ENCODE data around the gene AXIN2.
A peak's percentile ranks its signal among the peaks of the same experiment; 100 is the strongest.
"Not testable (repeated sequence)": the region's sequence is repeated elsewhere in the genome, so short reads cannot be mapped to it uniquely, and the experiment has no call there.

Gene AXIN2

GRCh38 chr17:65485388-65486299 lies 75.8 kb downstream of the AXIN2 start:
- Mint-ChIP-seq H3K36me3 (ENCODE audit: low read depth) (no peaks in the 10 kb centered on the region), H3K27me3 (ENCODE audit: low read depth) (no peaks in the 10 kb centered on the region), H3K27ac (peak overlapping the region in 1 of 3 experiments; percentile 46), H3K4me3 (peak overlapping the region in 1 of 3 experiments; percentile 24), H3K4me1 (peaks cover 19% of the 10 kb centered on the region), H3K9me3 (peaks cover 7% of the 10 kb centered on the region)
- TF ChIP-seq CTCF (IDR thresholded peaks at IDR 0.05; ENCODE audit: unreplicated experiment in 3 of 3): no peak

- H3K9me3 Mint-ChIP-seq; H3K27ac Mint-ChIP-seq; H3K36me3 Mint-ChIP-seq (ENCODE audit: low read depth); H3K4me3 Mint-ChIP-seq; H3K27me3 Mint-ChIP-seq (ENCODE audit: low read depth): not testable (repeated sequence)
- peaks cover 11% of the 10 kb centered on the region for H3K4me1 Mint-ChIP-seq
Measured at GRCh38 chr17:65484405-65484804, 77.0 kb downstream of the AXIN2 start.

GRCh38 chr17:65483438-65483837 lies 78.0 kb downstream of the AXIN2 start:
- TF ChIP-seq CTCF (IDR thresholded peaks at IDR 0.05; ENCODE audit: unreplicated experiment in 3 of 3): no peak
- no peaks in the 10 kb centered on the region for H3K36me3 Mint-ChIP-seq (ENCODE audit: low read depth)
- no peak overlapping the region for H3K4me3 Mint-ChIP-seq
- H3K27ac Mint-ChIP-seq: no peak overlapping the region
- no peaks in the 10 kb centered on the region for H3K27me3 Mint-ChIP-seq (ENCODE audit: low read depth)
- H3K9me3 Mint-ChIP-seq: peaks cover 7% of the 10 kb centered on the region
- peaks cover 7% of the 10 kb centered on the region for H3K4me1 Mint-ChIP-seq

- H3K27ac Mint-ChIP-seq: no peak overlapping the region
- H3K4me1 Mint-ChIP-seq: peaks cover 7% of the 10 kb centered on the region
- no peak overlapping the region for H3K4me3 Mint-ChIP-seq
- peaks cover 7% of the 10 kb centered on the region for H3K9me3 Mint-ChIP-seq
- H3K27me3 Mint-ChIP-seq (ENCODE audit: low read depth): no peaks in the 10 kb centered on the region
- H3K36me3 Mint-ChIP-seq (ENCODE audit: low read depth): no peaks in the 10 kb centered on the region
- no peak for TF ChIP-seq CTCF (IDR thresholded peaks at IDR 0.05; ENCODE audit: unreplicated experiment in 3 of 3)
Measured at GRCh38 chr17:65482201-65482600, 79.2 kb downstream of the AXIN2 start.

GRCh38 chr17:65479282-65479681 lies 82.2 kb downstream of the AXIN2 start:
- no peak for TF ChIP-seq CTCF (IDR thresholded peaks at IDR 0.05; ENCODE audit: unreplicated experiment in 3 of 3)
- Mint-ChIP-seq H3K36me3 (ENCODE audit: low read depth) (no peaks in the 10 kb centered on the region), H3K4me1 (peaks cover under 1% of the 10 kb centered on the region), H3K27me3 (ENCODE audit: low read depth) (peaks cover 5% of the 10 kb centered on the region), H3K27ac (no peak overlapping the region), H3K4me3 (no peak overlapping the region), H3K9me3 (peaks cover 4% of the 10 kb centered on the region)

Measured in nephron (organoid).